ENCODE data around the gene IDH2. TPM values are rescaled to one million over a fixed set of nuclear protein-coding genes. Genes with fewer than 3 reads are reported as not detected.

The IDH2 gene
- total and polyA plus RNA-seq, 2 of the 13 experiments (the other 11 are each of a cell fraction or from before 2014, with no cell fraction given): 121 to 145 TPM

DNA sequence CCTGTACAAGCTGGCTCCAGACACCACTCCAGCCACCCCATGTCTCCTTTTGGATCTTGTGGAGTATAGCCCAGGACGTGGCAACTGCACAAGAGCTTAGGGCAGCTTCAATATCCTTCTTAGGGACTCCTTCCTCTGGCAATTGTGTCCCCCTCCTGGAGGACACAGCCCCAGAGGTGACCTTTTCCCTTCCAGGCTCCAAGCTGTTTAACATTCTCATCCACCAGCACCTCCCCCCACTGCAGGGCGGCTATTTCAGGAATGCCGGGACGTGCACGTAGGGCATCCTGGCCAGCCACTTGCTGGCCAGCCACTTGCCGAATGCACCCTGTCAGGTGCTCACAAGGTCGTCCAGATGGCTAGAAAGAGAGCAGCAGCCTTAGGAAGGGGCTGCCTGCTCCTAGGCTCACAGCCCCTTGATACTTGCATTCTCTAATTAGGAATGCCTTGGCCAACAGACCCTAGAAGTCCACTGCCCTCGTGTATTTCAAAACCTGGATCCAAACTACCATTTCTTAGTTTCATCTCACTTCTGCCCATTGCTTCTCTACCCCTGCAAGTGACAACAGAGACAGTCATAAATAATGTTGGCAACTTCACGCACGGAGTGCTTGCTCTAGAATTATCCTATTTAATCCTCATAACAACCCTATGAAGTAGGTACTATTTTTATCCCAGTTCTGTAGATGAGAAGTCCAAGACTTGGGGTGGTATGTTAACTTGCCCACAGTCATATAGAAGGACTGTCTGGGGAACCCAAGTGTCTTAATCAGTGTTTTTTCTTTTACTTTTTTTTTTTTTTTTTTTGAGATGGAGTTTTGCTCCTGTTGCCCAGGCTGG lies 24.5 kb upstream of the IDH2 start (continued):
- TF ChIP-seq, protein P1, sequence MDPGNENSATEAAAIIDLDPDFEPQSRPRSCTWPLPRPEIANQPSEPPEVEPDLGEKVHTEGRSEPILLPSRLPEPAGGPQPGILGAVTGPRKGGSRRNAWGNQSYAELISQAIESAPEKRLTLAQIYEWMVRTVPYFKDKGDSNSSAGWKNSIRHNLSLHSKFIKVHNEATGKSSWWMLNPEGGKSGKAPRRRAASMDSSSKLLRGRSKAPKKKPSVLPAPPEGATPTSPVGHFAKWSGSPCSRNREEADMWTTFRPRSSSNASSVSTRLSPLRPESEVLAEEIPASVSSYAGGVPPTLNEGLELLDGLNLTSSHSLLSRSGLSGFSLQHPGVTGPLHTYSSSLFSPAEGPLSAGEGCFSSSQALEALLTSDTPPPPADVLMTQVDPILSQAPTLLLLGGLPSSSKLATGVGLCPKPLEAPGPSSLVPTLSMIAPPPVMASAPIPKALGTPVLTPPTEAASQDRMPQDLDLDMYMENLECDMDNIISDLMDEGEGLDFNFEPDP (CRISPR knock-in tag; conservative IDR thresholded peaks at IDR 0.05): no peak
- TF ChIP-seq KDM6A (CRISPR knock-in tag; IDR thresholded peaks at IDR 0.05; ENCODE audit: low read depth) (peak; percentile 79), ZNF614 (CRISPR knock-in tag; IDR thresholded peaks at IDR 0.05; ENCODE audit: borderline replicate concordance) (peak; percentile 77), NFYC (CRISPR knock-in tag; IDR thresholded peaks at IDR 0.05) (no peak), ZNF564 (CRISPR knock-in tag; IDR thresholded peaks at IDR 0.05) (peak; percentile 54; the same call in 1 of the 2 replicates), ZNF326 (CRISPR knock-in tag; IDR thresholded peaks at IDR 0.05; ENCODE audit: borderline replicate concordance) (no peak), ZNF101 (CRISPR knock-in tag; IDR thresholded peaks at IDR 0.05; ENCODE audit: borderline replicate concordance, low read depth) (no peak), MEIS1 (CRISPR knock-in tag; IDR thresholded peaks at IDR 0.05; ENCODE audit: borderline replicate concordance) (peak; percentile 63; the same call in 1 of the 2 replicates), ZNF776 (CRISPR knock-in tag; IDR thresholded peaks at IDR 0.05) (no peak), MIXL1 (CRISPR knock-in tag; IDR thresholded peaks at IDR 0.05) (peak; percentile 17; the same call in 1 of the 2 replicates), SRY (CRISPR knock-in tag; IDR thresholded peaks at IDR 0.05) (no peak), HNRNPL (IDR thresholded peaks at IDR 0.05; ENCODE audit: low read depth, low read length) (no peak), EP300 (IDR thresholded peaks at IDR 0.05; ENCODE audit: low read depth in 2 of 2, low read length in 2 of 2) (peak in 1 of 2 experiments; percentile 63; a peak in 2 of 4 replicates), EP300 (CRISPR knock-in tag; IDR thresholded peaks at IDR 0.05; ENCODE audit: borderline replicate concordance) (peak; percentile 62; the same call in 1 of the 2 replicates), RFX3 (CRISPR knock-in tag; IDR thresholded peaks at IDR 0.05) (no peak), ZNF749 (CRISPR knock-in tag; IDR thresholded peaks at IDR 0.05; ENCODE audit: borderline replicate concordance) (no peak), SOX13 (IDR thresholded peaks at IDR 0.05) (no peak), SOX13 (CRISPR knock-in tag; conservative IDR thresholded peaks at IDR 0.05 in 1 of 2, IDR thresholded peaks at IDR 0.05 in 1 of 2) (peak in 1 of 2 experiments; percentile 71; a peak in 1 of 4 replicates), MEIS2 (CRISPR knock-in tag; IDR thresholded peaks at IDR 0.05) (0 out of 2 replicates have a peak, but pooled peaks have one; percentile 63), ZNF496 (CRISPR knock-in tag; IDR thresholded peaks at IDR 0.05; ENCODE audit: insufficient replicate concordance) (no peak)
- TF ChIP-seq, protein P2, sequence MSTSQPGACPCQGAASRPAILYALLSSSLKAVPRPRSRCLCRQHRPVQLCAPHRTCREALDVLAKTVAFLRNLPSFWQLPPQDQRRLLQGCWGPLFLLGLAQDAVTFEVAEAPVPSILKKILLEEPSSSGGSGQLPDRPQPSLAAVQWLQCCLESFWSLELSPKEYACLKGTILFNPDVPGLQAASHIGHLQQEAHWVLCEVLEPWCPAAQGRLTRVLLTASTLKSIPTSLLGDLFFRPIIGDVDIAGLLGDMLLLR (CRISPR knock-in tag; IDR thresholded peaks at IDR 0.05): no peak
- TF ChIP-seq, protein P3, sequence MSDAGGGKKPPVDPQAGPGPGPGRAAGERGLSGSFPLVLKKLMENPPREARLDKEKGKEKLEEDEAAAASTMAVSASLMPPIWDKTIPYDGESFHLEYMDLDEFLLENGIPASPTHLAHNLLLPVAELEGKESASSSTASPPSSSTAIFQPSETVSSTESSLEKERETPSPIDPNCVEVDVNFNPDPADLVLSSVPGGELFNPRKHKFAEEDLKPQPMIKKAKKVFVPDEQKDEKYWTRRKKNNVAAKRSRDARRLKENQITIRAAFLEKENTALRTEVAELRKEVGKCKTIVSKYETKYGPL (CRISPR knock-in tag; IDR thresholded peaks at IDR 0.05): no peak
- TF ChIP-seq, protein P4, sequence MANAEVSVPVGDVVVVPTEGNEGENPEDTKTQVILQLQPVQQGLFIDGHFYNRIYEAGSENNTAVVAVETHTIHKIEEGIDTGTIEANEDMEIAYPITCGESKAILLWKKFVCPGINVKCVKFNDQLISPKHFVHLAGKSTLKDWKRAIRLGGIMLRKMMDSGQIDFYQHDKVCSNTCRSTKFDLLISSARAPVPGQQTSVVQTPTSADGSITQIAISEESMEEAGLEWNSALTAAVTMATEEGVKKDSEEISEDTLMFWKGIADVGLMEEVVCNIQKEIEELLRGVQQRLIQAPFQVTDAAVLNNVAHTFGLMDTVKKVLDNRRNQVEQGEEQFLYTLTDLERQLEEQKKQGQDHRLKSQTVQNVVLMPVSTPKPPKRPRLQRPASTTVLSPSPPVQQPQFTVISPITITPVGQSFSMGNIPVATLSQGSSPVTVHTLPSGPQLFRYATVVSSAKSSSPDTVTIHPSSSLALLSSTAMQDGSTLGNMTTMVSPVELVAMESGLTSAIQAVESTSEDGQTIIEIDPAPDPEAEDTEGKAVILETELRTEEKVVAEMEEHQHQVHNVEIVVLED (CRISPR knock-in tag; IDR thresholded peaks at IDR 0.05; ENCODE audit: borderline replicate concordance): peak; percentile 29; the same call in 1 of the 2 replicates
- TF ChIP-seq, protein P5, sequence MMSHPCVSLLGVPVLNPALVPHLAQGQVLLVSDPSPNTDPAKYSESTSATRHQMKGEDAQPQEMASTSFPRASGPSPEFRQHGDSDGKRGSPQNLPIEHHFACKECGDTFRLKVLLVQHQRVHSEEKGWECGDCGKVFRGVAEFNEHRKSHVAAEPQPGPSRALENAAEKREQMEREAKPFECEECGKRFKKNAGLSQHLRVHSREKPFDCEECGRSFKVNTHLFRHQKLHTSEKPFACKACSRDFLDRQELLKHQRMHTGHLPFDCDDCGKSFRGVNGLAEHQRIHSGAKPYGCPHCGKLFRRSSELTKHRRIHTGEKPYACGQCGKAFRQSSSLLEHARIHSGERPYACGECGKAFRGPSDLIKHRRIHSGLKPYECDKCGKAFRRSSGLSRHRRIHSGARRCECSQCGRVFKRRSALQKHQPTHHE (CRISPR knock-in tag; IDR thresholded peaks at IDR 0.05; ENCODE audit: borderline replicate concordance): no peak
